ENCODE measurements around the gene CADPS2.
"Not testable (repeated sequence)": the region's sequence is repeated elsewhere in the genome, so short reads cannot be mapped to it uniquely, and the experiment has no call there.

Gene CADPS2

GRCh38 chr7:122643250-122643649 is 243.0 kb downstream of the CADPS2 start:
- no peak for DNase-seq (ENCODE audit: low read depth)
- no peak overlapping the region for H3K4me3 ChIP-seq (ENCODE audit: low read length)
- TF ChIP-seq, protein P1, sequence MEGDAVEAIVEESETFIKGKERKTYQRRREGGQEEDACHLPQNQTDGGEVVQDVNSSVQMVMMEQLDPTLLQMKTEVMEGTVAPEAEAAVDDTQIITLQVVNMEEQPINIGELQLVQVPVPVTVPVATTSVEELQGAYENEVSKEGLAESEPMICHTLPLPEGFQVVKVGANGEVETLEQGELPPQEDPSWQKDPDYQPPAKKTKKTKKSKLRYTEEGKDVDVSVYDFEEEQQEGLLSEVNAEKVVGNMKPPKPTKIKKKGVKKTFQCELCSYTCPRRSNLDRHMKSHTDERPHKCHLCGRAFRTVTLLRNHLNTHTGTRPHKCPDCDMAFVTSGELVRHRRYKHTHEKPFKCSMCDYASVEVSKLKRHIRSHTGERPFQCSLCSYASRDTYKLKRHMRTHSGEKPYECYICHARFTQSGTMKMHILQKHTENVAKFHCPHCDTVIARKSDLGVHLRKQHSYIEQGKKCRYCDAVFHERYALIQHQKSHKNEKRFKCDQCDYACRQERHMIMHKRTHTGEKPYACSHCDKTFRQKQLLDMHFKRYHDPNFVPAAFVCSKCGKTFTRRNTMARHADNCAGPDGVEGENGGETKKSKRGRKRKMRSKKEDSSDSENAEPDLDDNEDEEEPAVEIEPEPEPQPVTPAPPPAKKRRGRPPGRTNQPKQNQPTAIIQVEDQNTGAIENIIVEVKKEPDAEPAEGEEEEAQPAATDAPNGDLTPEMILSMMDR (IDR thresholded peaks at IDR 0.05; ENCODE audit: insufficient read depth, low read depth, low read length, missing control alignments), result no peak

- TF ChIP-seq, protein P1 (IDR thresholded peaks at IDR 0.05; ENCODE audit: insufficient read depth, low read depth, low read length, missing control alignments), result no peak
- no peak overlapping the region for H3K4me3 ChIP-seq (ENCODE audit: low read length)
- DNase-seq (ENCODE audit: low read depth), result no peak
Observed at GRCh38 chr7:122638459-122638858, 247.8 kb downstream of the CADPS2 start.

- DNase-seq (ENCODE audit: low read depth), result no peak
- TF ChIP-seq, protein P1 (IDR thresholded peaks at IDR 0.05; ENCODE audit: insufficient read depth, low read depth, low read length, missing control alignments), result no peak
Observed at GRCh38 chr7:122637784-122638183, 248.5 kb downstream of the CADPS2 start.

DNA sequence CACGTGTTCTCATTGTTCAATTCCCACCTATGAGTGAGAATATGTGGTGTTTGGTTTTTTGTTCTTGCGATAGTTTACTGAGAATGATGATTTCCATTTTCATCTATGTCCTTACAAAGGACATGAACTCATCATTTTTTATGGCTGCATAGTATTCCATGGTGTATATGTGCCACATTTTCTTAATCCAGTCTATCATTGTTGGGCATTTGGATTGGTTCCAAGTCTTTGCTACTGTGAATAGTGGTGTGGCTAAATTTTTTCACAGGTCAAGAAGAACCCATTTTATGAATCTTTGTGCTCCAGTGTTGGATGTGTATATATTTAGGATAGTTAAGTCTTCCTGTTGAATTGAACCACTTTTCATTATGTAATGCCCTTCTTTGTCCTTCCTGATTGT is 250.8 kb downstream of the CADPS2 start:
- not testable (repeated sequence) for DNase-seq (ENCODE audit: low read depth); H3K4me3 ChIP-seq (ENCODE audit: low read length)

More at GRCh38 chr7:122637784-122638183, 248.5 kb downstream of the CADPS2 start:
- H3K4me3 ChIP-seq (ENCODE audit: low read length), result no peak overlapping the region

- no peak overlapping the region for H3K4me3 ChIP-seq (ENCODE audit: low read length)
- no peak for DNase-seq (ENCODE audit: low read depth)
- TF ChIP-seq, protein P1 (IDR thresholded peaks at IDR 0.05; ENCODE audit: insufficient read depth, low read depth, low read length, missing control alignments), result no peak
Observed at GRCh38 chr7:122633472-122633871, 252.8 kb downstream of the CADPS2 start.

GRCh38 chr7:122632238-122632637 is 254.0 kb downstream of the CADPS2 start:
- no peak for DNase-seq (ENCODE audit: low read depth)
- TF ChIP-seq, protein P1 (IDR thresholded peaks at IDR 0.05; ENCODE audit: insufficient read depth, low read depth, low read length, missing control alignments), result no peak
- no peak overlapping the region for H3K4me3 ChIP-seq (ENCODE audit: low read length)

DNA sequence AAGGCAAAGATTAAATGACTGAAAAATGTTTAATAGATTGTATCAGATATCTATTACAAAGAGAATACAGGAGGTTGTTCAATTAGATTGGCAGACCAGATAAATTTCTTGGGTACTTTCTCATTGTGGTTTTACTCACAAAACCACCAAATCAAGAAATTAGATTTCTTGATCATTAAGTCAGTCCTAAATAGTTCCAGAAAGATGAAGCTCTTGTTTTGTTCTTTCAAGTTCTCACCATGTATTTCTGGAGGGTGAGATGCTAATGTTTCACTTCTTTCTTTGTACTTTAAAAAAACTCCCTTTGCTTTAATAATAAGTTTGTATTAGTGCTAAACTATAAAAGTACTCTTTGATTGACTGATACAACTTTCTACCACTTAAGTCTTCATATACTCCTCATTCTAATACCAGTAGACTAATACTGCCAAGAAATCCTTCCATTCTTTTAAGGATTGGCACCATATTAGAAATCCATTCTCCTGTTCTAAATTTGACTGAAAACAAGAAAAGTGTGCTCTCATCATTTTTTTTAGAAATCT is 256.8 kb downstream of the CADPS2 start:
- TF ChIP-seq, protein P1 (IDR thresholded peaks at IDR 0.05; ENCODE audit: insufficient read depth, low read depth, low read length, missing control alignments), result no peak
- no peak overlapping the region for H3K4me3 ChIP-seq (ENCODE audit: low read length)

More for the DNA sequence above, 256.8 kb downstream of the CADPS2 start:
- no peak for DNase-seq (ENCODE audit: low read depth)

All from epithelial cell of esophagus (primary cell).